KMS-11 (cell line): ENCODE results near the gene TBX5.

Source experiments
- H2AFZ ChIP-seq: fragments of 200-600 bp; sonication (generic); 2 replicates; pipeline ENCODE4 v1.6.1; 2016; ENCODE audit warnings: antibody characterized with exemption, mixed run types, low read depth
- H3K27ac ChIP-seq: fragments of 200-600 bp; sonication (generic); 2 replicates; pipeline ENCODE4 v1.6.1; 2016; ENCODE audit warnings: mild to moderate bottlenecking, mixed run types
- H3K27me3 ChIP-seq: fragments of 200-600 bp; sonication (generic); 2 replicates; pipeline ENCODE4 v1.6.1; 2017; ENCODE audit warnings: mild to moderate bottlenecking, low read depth, mixed run types, moderate library complexity; ENCODE audit not compliant: insufficient read depth
- H3K36me3 ChIP-seq: fragments of 200-600 bp; sonication (generic); 2 replicates; pipeline ENCODE4 v1.6.1; 2017; ENCODE audit warnings: mild to moderate bottlenecking, mixed run types; ENCODE audit not compliant: insufficient read depth
- H3K4me1 ChIP-seq: fragments of 200-600 bp; sonication (generic); 2 replicates; pipeline ENCODE4 v1.6.1; 2016; ENCODE audit warnings: mild to moderate bottlenecking, low read depth, mixed run types; ENCODE audit not compliant: poor library complexity, severe bottlenecking
- H3K4me2 ChIP-seq: fragments of 200-600 bp; sonication (generic); 2 replicates; pipeline ENCODE4 v1.7.0; 2016; ENCODE audit warnings: mild to moderate bottlenecking, mixed run types
- H3K4me3 ChIP-seq: fragments of 200-600 bp; sonication (generic); IDR thresholded peaks from 2 replicates; pipeline ENCODE4 v1.6.1; 2017; ENCODE audit warnings: low read depth, low read length, mixed read lengths; ENCODE audit not compliant: insufficient read depth
- H3K79me2 ChIP-seq: fragments of 200-600 bp; sonication (generic); 2 replicates; pipeline ENCODE4 v1.6.1; 2016; ENCODE audit warnings: low read depth, mixed run types; ENCODE audit not compliant: insufficient read depth
- H3K9ac ChIP-seq: fragments of 200-600 bp; sonication (generic); 2 replicates; pipeline ENCODE4 v1.6.1; 2016; ENCODE audit warnings: mild to moderate bottlenecking, mixed run types
- H4K20me1 ChIP-seq: fragments of 200-600 bp; sonication (generic); 2 replicates; pipeline ENCODE4 v1.6.1; 2016; ENCODE audit warnings: mild to moderate bottlenecking, mixed run types; ENCODE audit not compliant: insufficient read depth
- CTCF ChIP-seq: fragments of 200-600 bp; sonication (generic); conservative IDR thresholded peaks from 2 replicates; pipeline ENCODE4 v1.6.1; 2017; ENCODE audit warnings: low read depth, mild to moderate bottlenecking, antibody characterized with exemption, low read length, moderate library complexity, mixed read lengths

Gene TBX5

GRCh38 chr12:114405519-114406271, at the start of gene TBX5:
Gene TBX5 (minus strand): TSS chr12:114406144. CDS start chr12:114403898, 2,246 bp downstream.
- no peaks in the 10 kb centered on the region for H3K4me1 ChIP-seq
- H3K4me2 ChIP-seq: no peak within 1 kb of the TSS
- TF ChIP-seq CTCF: no peak
- no peak within 1 kb of the TSS for H2AFZ ChIP-seq
- H3K9ac ChIP-seq: no peak within 1 kb of the TSS
- H3K27ac ChIP-seq: no peak within 1 kb of the TSS
- no peaks in the 10 kb centered on the region for H3K79me2 ChIP-seq
- no peaks in the 10 kb centered on the region for H4K20me1 ChIP-seq
- no peak within 1 kb of the TSS for H3K4me3 ChIP-seq
- no peaks in the 10 kb centered on the region for H3K27me3 ChIP-seq
- no peaks in the 10 kb centered on the region for H3K36me3 ChIP-seq

GRCh38 chr12:114451657-114452056, 45.7 kb upstream of the TBX5 start:
- Histone ChIP-seq H3K27ac (no peak overlapping the region), H2AFZ (no peak overlapping the region), H3K9ac (no peak overlapping the region), H4K20me1 (no peaks in the 10 kb centered on the region), H3K36me3 (no peaks in the 10 kb centered on the region), H3K4me2 (no peak overlapping the region), H3K27me3 (no peaks in the 10 kb centered on the region), H3K79me2 (no peaks in the 10 kb centered on the region), H3K4me1 (no peaks in the 10 kb centered on the region), H3K4me3 (no peak overlapping the region)
- TF ChIP-seq CTCF: no peak

GRCh38 chr12:114450515-114451300, 44.8 kb upstream of the TBX5 start:
- H3K36me3 ChIP-seq: no peaks in the 10 kb centered on the region
- H3K79me2 ChIP-seq: no peaks in the 10 kb centered on the region
- no peak overlapping the region for H3K4me3 ChIP-seq
- no peak for TF ChIP-seq CTCF
- no peak overlapping the region for H3K27ac ChIP-seq
- H3K27me3 ChIP-seq: no peaks in the 10 kb centered on the region
- H2AFZ ChIP-seq: no peak overlapping the region
- H3K4me2 ChIP-seq: no peak overlapping the region
- H4K20me1 ChIP-seq: no peaks in the 10 kb centered on the region
- H3K9ac ChIP-seq: no peak overlapping the region
- H3K4me1 ChIP-seq: no peaks in the 10 kb centered on the region

- Histone ChIP-seq H3K36me3 (no peaks in the 10 kb centered on the region), H3K4me1 (no peaks in the 10 kb centered on the region), H3K9ac (no peak overlapping the region), H3K79me2 (no peaks in the 10 kb centered on the region), H3K4me3 (no peak overlapping the region), H3K4me2 (no peak overlapping the region), H3K27ac (no peak overlapping the region), H2AFZ (no peak overlapping the region), H3K27me3 (no peaks in the 10 kb centered on the region), H4K20me1 (no peaks in the 10 kb centered on the region)
- TF ChIP-seq CTCF: no peak
These were observed 44.1 kb upstream of the TBX5 start for GRCh38 chr12:114450019-114450418.
